ENCODE results near the gene DNAJC27.

DNA sequence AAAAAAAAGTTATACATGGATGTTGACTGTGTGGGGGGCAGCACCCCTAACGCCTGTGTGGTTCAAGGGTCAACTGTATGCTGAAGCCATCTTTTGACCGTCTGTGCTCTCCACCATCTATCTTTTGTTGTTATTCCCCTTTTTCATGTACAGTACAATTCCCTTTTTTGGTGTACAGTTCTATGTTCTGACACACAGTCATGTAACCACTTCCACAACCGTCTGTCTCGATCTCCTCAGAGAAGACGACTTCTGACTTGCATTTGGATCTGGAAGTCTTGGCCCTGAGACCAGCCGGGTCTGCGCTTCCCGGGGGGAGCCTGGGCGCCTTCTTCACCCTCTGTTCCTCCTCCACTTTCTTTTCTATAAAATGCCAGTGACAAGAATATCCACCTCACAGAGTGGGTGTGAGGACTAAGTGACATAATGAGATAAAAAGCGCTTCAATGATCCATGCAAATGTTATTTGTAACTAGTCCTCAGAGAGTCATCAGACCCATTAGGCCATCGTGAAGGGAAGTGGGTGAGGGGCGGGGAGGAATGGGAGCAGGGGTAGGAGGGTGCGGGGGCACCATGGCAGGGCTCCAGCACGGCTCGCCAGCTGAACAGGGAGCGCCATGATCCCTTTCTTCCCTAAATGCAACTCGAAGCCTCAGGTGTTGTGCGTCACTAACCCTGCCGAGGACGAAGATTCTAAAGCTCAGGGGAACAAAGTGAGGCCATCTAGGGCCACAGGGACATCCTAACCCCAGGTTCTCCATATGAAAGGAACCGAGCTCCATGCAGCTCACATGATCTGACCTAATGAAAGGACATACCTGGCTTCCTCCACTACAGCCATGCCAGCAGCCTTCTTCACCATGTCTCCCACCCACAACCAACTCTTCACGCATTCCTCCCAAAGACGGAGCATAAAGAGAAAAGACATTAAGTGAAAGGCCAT is 68.3 kb downstream of the DNAJC27 start:
- TF ChIP-seq, protein P1, sequence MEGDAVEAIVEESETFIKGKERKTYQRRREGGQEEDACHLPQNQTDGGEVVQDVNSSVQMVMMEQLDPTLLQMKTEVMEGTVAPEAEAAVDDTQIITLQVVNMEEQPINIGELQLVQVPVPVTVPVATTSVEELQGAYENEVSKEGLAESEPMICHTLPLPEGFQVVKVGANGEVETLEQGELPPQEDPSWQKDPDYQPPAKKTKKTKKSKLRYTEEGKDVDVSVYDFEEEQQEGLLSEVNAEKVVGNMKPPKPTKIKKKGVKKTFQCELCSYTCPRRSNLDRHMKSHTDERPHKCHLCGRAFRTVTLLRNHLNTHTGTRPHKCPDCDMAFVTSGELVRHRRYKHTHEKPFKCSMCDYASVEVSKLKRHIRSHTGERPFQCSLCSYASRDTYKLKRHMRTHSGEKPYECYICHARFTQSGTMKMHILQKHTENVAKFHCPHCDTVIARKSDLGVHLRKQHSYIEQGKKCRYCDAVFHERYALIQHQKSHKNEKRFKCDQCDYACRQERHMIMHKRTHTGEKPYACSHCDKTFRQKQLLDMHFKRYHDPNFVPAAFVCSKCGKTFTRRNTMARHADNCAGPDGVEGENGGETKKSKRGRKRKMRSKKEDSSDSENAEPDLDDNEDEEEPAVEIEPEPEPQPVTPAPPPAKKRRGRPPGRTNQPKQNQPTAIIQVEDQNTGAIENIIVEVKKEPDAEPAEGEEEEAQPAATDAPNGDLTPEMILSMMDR (IDR thresholded peaks at IDR 0.05), result no peak
- no peak for TF ChIP-seq POLR2A (IDR thresholded peaks at IDR 0.05)
- no peak for TF ChIP-seq EP300 (IDR thresholded peaks at IDR 0.05)

Measured in tibial nerve (tissue), 4 donors.